Measurements from ENCODE around the gene RIC1.

GRCh38 chr9:5628183-5628529, 751 bp upstream of the RIC1 start:
- TF ChIP-seq POLR2AphosphoS5 (IDR thresholded peaks at IDR 0.05; ENCODE audit: low read depth, low read length), result no peak
- TF ChIP-seq FOXP2 (optimal IDR thresholded peaks at IDR 0.05; ENCODE audit: borderline replicate concordance, extremely low read depth, extremely low read length, insufficient read depth), result no peak
- TF ChIP-seq, protein P1, sequence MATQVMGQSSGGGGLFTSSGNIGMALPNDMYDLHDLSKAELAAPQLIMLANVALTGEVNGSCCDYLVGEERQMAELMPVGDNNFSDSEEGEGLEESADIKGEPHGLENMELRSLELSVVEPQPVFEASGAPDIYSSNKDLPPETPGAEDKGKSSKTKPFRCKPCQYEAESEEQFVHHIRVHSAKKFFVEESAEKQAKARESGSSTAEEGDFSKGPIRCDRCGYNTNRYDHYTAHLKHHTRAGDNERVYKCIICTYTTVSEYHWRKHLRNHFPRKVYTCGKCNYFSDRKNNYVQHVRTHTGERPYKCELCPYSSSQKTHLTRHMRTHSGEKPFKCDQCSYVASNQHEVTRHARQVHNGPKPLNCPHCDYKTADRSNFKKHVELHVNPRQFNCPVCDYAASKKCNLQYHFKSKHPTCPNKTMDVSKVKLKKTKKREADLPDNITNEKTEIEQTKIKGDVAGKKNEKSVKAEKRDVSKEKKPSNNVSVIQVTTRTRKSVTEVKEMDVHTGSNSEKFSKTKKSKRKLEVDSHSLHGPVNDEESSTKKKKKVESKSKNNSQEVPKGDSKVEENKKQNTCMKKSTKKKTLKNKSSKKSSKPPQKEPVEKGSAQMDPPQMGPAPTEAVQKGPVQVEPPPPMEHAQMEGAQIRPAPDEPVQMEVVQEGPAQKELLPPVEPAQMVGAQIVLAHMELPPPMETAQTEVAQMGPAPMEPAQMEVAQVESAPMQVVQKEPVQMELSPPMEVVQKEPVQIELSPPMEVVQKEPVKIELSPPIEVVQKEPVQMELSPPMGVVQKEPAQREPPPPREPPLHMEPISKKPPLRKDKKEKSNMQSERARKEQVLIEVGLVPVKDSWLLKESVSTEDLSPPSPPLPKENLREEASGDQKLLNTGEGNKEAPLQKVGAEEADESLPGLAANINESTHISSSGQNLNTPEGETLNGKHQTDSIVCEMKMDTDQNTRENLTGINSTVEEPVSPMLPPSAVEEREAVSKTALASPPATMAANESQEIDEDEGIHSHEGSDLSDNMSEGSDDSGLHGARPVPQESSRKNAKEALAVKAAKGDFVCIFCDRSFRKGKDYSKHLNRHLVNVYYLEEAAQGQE (IDR thresholded peaks at IDR 0.05; ENCODE audit: insufficient read depth in 1 of 2, low read depth in 2 of 2, low read length in 2 of 2), result no peak
- TF ChIP-seq TAF1 (IDR thresholded peaks at IDR 0.05; ENCODE audit: borderline replicate concordance, insufficient read depth, low read length), result no peak

Data from PFSK-1 (cell line).